Endometrial microvascular endothelial cells (primary cell): ENCODE measurements around the gene RHBG. TPM values are rescaled to one million over a fixed set of nuclear protein-coding genes. Genes with fewer than 3 reads are reported as not detected.

ENCODE experiments used
- in situ Hi-C: cut with HindIII; loops from 2 replicates; pipeline ENCODE4 v1.10.0; 2017; ENCODE audit warnings: low sequenced_read_pairs, low pct_unique_long_range_greater_than_20kb; ENCODE audit errors: inconsistent ontology term
- total RNA-seq: library from RNA; depleted of rRNA; stranded (reverse); fragments of >200 nt; gene quantifications from one replicate; pipeline ENCODE4 v1.2.3, GENCODE V29; 2015; ENCODE audit errors: inconsistent ontology term

Gene RHBG
- total RNA-seq, 1 donor from 2014 or later = not detected

DNA sequence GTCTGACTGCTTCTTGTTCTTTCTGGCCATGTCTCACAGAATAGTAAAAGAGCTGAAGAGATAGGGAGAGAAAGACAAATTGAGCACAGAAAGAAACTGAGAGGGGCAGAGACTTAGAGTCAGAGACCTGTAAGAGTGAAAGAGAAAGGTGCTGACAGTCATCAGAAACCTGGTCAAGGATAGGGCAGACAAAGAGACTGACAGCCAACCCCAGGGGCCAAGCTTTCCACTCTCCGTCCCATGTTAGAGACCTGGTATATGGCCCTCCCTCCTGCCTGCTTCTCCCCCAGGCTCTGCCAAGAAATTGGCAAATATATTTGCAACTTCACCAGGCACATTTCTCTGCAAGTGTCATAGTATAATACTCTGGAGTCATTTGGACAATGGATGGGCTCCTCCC, 64.6 kb downstream of the RHBG start:
- in situ Hi-C loops = no loop called here

Other genes starting within 250 kb of the RHBG start
- 0.09 TPM for gene SEMA4A, start 215.6 kb upstream of the RHBG start, total RNA-seq
- gene SLC25A44, start 175.1 kb upstream of the RHBG start, total RNA-seq = 22.6 TPM
- gene PMF1, start 156.2 kb upstream of the RHBG start, total RNA-seq = 98.5 TPM
- gene BGLAP, start 127.0 kb upstream of the RHBG start, total RNA-seq = not detected
- gene PAQR6, start 121.2 kb upstream of the RHBG start, total RNA-seq = 0.37 TPM
- 69.0 TPM for gene SMG5, start 86.4 kb upstream of the RHBG start, total RNA-seq
- 0.93 TPM for gene TMEM79, start 84.9 kb upstream of the RHBG start, total RNA-seq
- 87.4 TPM for gene GLMP, start 73.5 kb upstream of the RHBG start, total RNA-seq
- not detected for gene VHLL, start 69.9 kb upstream of the RHBG start, total RNA-seq
- 570 TPM for gene CCT3, start 30.9 kb upstream of the RHBG start, total RNA-seq
- gene TSACC, start 30.7 kb upstream of the RHBG start, total RNA-seq = not detected
- gene MEF2D, start 131.6 kb downstream of the RHBG start, total RNA-seq = 53.5 TPM
- gene IQGAP3, start 203.4 kb downstream of the RHBG start, total RNA-seq = 39.4 TPM
- gene TTC24, start 210.5 kb downstream of the RHBG start, total RNA-seq = not detected
- 92.0 TPM for gene NAXE, start 222.6 kb downstream of the RHBG start, total RNA-seq
- gene GPATCH4, start 232.3 kb downstream of the RHBG start, total RNA-seq = 12.9 TPM